Measurements from ENCODE around the gene PFKFB3.
A peak's percentile ranks its signal among the peaks of the same experiment; 100 is the strongest.
"Not testable (repeated sequence)": the region's sequence is repeated elsewhere in the genome, so short reads cannot be mapped to it uniquely, and the experiment has no call there.

The PFKFB3 gene

GRCh38 chr10:6175329-6176055, 27.2 kb upstream of the PFKFB3 start:
- no peak for DNase-seq
- in situ Hi-C loops (cut with HindIII; ENCODE audit: low pct_ligation_motif_present, low pct_unique_long_range_greater_than_20kb, low sequenced_read_pairs), result no loop called here

- in situ Hi-C loops (cut with HindIII; ENCODE audit: low pct_ligation_motif_present, low pct_unique_long_range_greater_than_20kb, low sequenced_read_pairs), result no loop called here
- peak; percentile 25 for DNase-seq
These were observed 26.0 kb upstream of the PFKFB3 start for GRCh38 chr10:6176691-6177231.

DNA sequence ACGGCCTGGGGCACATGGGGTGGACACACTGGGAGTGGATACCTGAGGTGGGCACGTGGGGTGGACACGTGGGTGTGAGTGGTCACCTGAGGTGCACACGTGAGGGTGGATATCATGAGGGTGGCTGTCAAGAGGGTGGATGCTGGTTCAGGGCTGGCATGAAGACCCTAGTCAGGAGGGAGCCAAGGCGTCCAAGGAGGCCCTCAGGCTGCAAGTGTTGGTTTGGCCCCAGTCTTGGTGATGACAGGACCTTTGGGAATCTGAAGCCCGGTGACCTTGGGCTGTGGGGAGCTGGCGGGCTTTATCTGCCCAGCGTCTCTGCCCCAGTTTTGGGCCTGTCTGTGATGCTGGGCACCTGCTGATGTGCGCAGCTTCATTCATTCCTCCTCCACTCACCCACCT, 24.9 kb upstream of the PFKFB3 start:
- DNase-seq, result no peak
- in situ Hi-C loops (cut with HindIII; ENCODE audit: low pct_ligation_motif_present, low pct_unique_long_range_greater_than_20kb, low sequenced_read_pairs), result no loop called here

DNA sequence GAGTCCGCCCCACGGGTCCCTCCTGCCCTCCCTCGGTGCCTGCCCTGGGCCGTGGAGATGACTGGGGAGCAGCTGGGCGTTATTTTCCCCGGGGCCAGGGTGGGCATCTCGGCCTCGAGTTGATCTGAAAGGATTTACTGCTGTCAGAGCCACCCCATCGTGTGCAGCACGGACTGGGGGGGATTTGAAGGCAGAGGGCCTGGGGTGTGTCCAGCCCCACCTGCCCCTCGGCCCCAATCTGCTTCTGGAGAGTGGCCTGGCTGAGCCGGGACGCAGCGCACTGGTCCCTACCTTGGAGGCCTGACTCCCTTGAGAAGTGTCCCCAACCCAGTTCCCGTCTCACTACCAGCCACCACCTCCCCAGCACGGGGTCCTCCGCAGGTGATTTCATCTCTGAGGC, 24.2 kb upstream of the PFKFB3 start:
- in situ Hi-C loops (cut with HindIII; ENCODE audit: low pct_ligation_motif_present, low pct_unique_long_range_greater_than_20kb, low sequenced_read_pairs), result no loop called here
- no peak for DNase-seq

DNA sequence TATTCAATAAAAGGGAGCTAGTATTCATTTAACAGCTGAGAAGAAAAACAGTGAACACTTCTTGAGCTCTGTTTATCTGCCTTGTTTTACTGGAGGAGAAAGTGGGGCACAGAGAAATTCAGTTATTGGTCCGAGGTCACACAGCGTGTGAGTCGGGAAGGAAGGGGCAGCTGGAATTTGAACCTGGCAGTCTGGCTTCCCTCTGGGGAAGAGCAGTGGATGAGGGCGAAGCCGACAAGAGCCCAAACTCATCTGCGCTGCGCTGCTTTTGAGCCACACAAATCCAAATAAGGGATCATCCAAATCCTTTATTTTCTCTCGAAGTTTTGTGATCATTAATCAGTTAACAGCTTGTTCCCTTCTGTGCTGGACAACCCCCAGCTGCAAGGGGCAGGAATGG, 23.7 kb upstream of the PFKFB3 start:
- in situ Hi-C loops (cut with HindIII; ENCODE audit: low pct_ligation_motif_present, low pct_unique_long_range_greater_than_20kb, low sequenced_read_pairs), result no loop called here
- DNase-seq, result no peak

DNA sequence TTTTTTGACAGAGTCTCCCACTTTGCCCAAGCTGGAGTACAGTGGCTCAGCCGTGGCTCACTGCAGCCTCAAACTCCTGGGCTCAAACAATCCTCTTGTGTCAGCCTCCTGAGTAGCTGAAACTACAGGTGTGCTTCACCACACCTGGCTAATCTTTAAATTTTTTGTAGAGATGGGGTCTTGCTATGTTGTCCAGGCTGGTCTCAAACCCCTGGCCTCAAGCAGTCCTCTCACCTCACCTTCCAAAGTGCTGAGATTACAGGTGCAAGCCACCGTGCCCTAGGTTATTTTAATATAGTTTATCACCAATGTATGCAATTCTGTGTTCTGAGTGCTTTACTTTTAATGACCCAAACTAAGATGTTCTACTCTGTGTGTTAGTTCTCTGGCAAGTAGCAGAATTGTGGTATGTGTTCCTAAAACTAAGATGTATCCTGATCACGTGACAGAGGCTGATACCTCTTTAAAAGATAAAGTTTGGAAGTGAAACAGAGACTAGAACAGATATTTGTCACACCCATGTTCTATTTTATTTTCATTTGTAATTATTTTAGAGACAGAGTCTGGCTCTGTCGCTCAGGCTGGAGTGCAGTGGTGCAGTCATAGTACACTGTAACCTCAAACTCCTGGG, 22.1 kb upstream of the PFKFB3 start:
- in situ Hi-C loops (cut with HindIII; ENCODE audit: low pct_ligation_motif_present, low pct_unique_long_range_greater_than_20kb, low sequenced_read_pairs), result no loop called here
- no peak for DNase-seq

DNA sequence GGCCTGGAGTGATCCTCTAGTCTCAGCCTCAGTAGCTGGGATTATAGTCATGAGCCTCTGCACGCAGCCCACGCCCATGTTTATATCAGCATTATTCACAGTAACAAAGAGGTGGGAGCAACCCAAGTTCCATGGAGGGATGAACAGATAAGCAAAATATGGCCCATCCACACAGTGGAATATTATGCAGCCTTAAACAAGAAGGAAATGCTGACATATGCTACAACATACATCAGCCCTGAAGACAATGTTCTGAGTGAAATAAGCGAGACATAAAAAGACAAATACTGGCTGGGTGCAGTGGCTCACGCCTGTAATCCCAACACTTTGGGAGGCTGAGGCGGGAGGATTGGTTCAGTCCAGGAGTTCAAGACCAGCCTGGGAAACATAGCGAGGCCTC, 21.5 kb upstream of the PFKFB3 start:
- in situ Hi-C loops (cut with HindIII; ENCODE audit: low pct_ligation_motif_present, low pct_unique_long_range_greater_than_20kb, low sequenced_read_pairs), result no loop called here
- no peak for DNase-seq

GRCh38 chr10:6182454-6183098, 20.2 kb upstream of the PFKFB3 start:
- no peak for DNase-seq
- in situ Hi-C loops (cut with HindIII; ENCODE audit: low pct_ligation_motif_present, low pct_unique_long_range_greater_than_20kb, low sequenced_read_pairs), result no loop called here

DNA sequence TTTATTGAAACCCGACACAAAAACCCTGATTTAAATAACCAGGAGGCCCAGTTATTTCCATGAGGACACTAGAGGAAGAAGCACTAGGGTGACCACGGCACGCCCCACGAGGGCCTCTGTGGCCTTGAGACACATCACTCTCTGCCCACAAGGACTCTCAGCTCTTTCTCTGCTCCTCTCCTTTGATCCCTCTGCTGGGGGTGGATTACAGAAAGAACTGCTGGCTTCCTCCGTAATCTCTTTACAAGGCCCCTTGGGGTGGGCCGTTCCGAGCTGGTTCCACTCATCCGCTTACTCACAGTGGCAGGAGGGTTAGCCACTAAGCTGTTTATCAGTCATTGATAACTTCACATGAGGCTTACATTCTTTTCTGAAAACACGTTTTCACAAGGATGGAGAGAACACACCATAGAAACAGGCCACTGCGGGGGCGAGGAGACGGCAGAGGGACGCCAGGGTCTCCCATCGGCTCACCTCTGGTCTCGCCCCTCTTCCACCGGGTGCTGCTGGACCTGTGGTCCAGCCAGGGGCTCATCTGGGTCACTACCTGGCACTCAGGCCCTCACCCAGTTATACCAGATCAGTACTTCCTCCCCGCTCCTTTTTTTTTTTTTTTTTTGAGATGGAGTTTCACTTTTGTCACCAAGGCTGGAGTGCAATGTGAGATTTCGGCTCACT, 17.6 kb upstream of the PFKFB3 start:
- in situ Hi-C loops (cut with HindIII; ENCODE audit: low pct_ligation_motif_present, low pct_unique_long_range_greater_than_20kb, low sequenced_read_pairs), result no loop called here

DNA sequence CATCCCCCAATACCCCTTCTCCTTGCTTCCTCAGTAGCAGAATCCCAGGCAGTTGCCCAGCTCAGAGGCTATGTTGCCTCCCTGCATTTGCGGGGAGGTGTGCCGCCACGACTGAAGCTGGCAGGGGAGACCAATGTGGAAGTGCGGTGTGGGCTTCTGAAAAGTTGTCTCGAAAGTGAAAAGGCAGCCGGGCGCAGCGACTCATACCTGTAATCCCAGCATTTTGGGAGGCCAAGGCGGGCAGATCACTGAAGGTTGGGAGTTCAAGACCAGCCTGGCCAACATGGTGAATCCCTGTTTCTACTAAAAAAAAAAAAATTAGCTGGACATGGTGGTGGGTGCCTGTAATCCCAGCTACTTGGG, 15.9 kb upstream of the PFKFB3 start:
- DNase-seq, result no peak
- in situ Hi-C loops (cut with HindIII; ENCODE audit: low pct_ligation_motif_present, low pct_unique_long_range_greater_than_20kb, low sequenced_read_pairs), result no loop called here

More for the DNA sequence above, 17.6 kb upstream of the PFKFB3 start:
- no peak for DNase-seq

- DNase-seq, result no peak
- in situ Hi-C loops (cut with HindIII; ENCODE audit: low pct_ligation_motif_present, low pct_unique_long_range_greater_than_20kb, low sequenced_read_pairs), result no loop called here
These were observed 15.5 kb upstream of the PFKFB3 start for GRCh38 chr10:6187278-6187677.

- in situ Hi-C loops (cut with HindIII; ENCODE audit: low pct_ligation_motif_present, low pct_unique_long_range_greater_than_20kb, low sequenced_read_pairs), result not testable (repeated sequence)
These were observed 12.7 kb upstream of the PFKFB3 start for GRCh38 chr10:6190033-6190432.

GRCh38 chr10:6191147-6191546, 11.6 kb upstream of the PFKFB3 start:
- in situ Hi-C loops (cut with HindIII; ENCODE audit: low pct_ligation_motif_present, low pct_unique_long_range_greater_than_20kb, low sequenced_read_pairs), result no loop called here
- no peak for DNase-seq

More at GRCh38 chr10:6190033-6190432, 12.7 kb upstream of the PFKFB3 start:
- not testable (repeated sequence) for DNase-seq

- no peak for DNase-seq
- in situ Hi-C loops (cut with HindIII; ENCODE audit: low pct_ligation_motif_present, low pct_unique_long_range_greater_than_20kb, low sequenced_read_pairs), result no loop called here
These were observed 11.2 kb upstream of the PFKFB3 start for GRCh38 chr10:6191569-6191968.

DNA sequence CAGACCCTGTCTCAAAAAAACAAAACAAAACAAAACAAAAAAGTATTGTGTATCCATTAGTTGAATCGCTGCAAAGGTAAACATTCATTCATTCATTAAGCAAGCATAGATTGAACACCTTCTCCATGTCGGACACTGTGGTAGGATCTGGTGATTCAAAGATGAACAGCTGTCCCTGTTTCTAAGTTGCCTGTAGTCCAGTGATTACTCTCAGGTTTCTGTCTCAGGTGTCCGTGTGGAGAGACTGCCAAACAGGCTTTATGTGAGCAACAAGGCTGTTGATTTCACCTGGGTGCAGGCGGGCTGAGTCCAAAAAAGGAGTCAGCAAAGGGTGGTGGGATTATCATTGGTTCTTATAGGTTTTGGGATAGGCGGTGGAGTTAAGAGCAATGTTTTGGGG, 9.4 kb upstream of the PFKFB3 start:
- DNase-seq; in situ Hi-C loops (cut with HindIII; ENCODE audit: low pct_ligation_motif_present, low pct_unique_long_range_greater_than_20kb, low sequenced_read_pairs): not testable (repeated sequence)

DNA sequence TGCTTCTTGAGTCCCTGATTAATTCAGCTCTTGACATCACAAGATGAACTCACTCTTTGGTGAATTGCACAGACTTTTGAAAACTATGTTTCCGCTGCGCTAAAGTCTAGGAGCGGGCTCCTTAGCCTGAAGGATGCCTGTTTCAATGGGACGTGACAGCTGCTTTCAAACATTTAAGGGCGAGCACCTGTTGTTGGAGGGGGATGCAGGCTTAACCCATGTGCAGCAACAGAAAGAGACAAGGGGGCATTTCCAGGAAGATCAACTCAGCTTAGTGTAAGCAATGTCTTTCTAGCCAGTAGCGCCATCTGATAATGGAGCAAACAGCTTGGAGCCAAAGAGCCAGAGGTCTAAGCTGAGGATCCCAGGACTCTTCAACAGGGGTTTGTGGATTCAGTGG, 8.4 kb upstream of the PFKFB3 start:
- DNase-seq, result no peak
- in situ Hi-C loops (cut with HindIII; ENCODE audit: low pct_ligation_motif_present, low pct_unique_long_range_greater_than_20kb, low sequenced_read_pairs), result no loop called here

DNA sequence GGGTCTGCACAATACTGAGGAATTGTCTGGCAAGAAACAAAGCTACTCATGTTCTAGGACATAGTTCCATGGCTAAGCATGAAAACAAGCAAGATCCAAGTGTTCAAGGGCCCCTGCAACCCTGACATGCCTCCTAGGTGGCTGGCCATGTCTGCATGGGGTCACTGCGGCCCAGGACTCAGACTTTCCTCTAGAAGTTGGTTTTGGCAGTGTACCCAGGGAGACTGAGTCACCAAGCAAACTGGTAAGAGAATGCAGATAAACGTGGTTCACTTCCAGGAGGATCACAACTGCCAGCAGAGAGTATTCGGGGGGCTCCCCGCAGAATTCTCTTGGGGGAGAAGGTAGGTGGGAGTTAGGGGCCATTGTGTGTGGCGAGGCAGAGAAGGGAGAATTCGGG, 7.4 kb upstream of the PFKFB3 start:
- no peak for DNase-seq
- in situ Hi-C loops (cut with HindIII; ENCODE audit: low pct_ligation_motif_present, low pct_unique_long_range_greater_than_20kb, low sequenced_read_pairs), result no loop called here

DNA sequence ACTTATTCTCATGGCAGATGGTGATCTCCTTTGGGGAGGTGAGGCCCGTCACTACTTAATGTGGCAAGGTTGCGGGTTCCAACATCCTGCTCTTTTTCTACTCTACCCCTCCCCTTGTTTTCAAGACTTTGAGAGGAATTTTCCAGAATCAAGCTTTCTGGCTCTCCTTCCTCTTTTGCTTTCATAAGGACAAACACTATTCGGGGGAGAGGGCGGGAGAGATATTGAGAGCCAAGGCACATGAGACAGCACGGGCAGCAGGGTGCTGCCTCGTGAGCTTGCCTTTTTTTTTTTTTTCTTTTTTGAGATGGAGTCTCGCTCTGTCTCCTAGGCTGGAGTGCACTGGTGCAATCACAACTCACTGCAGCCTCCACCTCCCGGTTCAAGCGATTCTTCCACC, 6.9 kb upstream of the PFKFB3 start:
- in situ Hi-C loops (cut with HindIII; ENCODE audit: low pct_ligation_motif_present, low pct_unique_long_range_greater_than_20kb, low sequenced_read_pairs), result no loop called here
- no peak for DNase-seq

DNA sequence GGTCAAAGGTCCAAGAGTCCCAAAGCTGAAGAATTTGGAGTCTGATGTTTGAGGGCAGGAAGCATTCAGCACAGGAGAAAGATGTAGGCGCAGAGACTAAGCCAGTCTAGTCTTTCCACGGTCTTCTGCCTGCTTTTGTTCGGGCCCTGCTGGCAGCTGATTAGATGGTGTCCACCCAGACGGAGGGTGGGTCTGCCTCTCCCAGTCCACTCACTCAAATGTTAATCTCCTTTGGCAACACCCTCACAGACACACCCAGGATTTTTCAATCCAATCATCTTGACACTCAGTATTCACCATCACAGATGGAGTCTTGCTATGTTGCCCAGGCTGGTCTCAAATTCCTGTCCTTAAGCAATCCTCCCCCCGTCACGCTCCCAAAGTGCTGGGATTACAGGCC, 6.2 kb upstream of the PFKFB3 start:
- DNase-seq; in situ Hi-C loops (cut with HindIII; ENCODE audit: low pct_ligation_motif_present, low pct_unique_long_range_greater_than_20kb, low sequenced_read_pairs): not testable (repeated sequence)
